H9 (cell line): Measurements from ENCODE around the gene UNCX. TPM values are rescaled to one million over a fixed set of nuclear protein-coding genes. Genes with fewer than 3 reads are reported as not detected.

Experiments
- DNase-seq: peaks from one replicate; pipeline ENCODE4 v3.0.0-alpha.2; 2017
- H2AFZ ChIP-seq: one replicate; pipeline ENCODE4 v1.6.1; 2013; ENCODE audit warnings: mild to moderate bottlenecking, low read length, control low read depth, moderate library complexity
- H2AK5ac ChIP-seq: 2 replicates; pipeline ENCODE4 v1.6.1; 2013; ENCODE audit warnings: low read length, control low read depth, mixed read lengths; ENCODE audit not compliant: insufficient read length
- H2BK120ac ChIP-seq: one replicate; pipeline ENCODE4 v1.6.1; 2013; ENCODE audit warnings: low read depth, mild to moderate bottlenecking, low read length, control low read depth, inconsistent platforms; ENCODE audit not compliant: poor library complexity, severe bottlenecking
- H2BK12ac ChIP-seq: 2 replicates; pipeline ENCODE4 v1.6.1; 2013; ENCODE audit warnings: low read length, control low read depth, mixed read lengths, low read depth; ENCODE audit not compliant: insufficient read length
- H2BK15ac ChIP-seq: 2 replicates; pipeline ENCODE4 v1.6.1; 2013; ENCODE audit warnings: low read depth, low read length, control low read depth
- H2BK20ac ChIP-seq: one replicate; pipeline ENCODE4 v1.6.1; 2013; ENCODE audit warnings: low read depth, mild to moderate bottlenecking, low read length, control low read depth, inconsistent platforms; ENCODE audit not compliant: poor library complexity, severe bottlenecking
- H2BK5ac ChIP-seq: 2 replicates; pipeline ENCODE4 v1.6.1; 2013; ENCODE audit warnings: low read length, control low read depth, mixed read lengths; ENCODE audit not compliant: insufficient read length
- H3K14ac ChIP-seq: 2 replicates; pipeline ENCODE4 v1.6.1; 2013; ENCODE audit warnings: low read length, control low read depth; ENCODE audit not compliant: insufficient read depth
- H3K18ac ChIP-seq: 2 replicates; pipeline ENCODE4 v1.6.1; 2013; ENCODE audit warnings: low read depth, mild to moderate bottlenecking, mixed read lengths, low read length, control low read depth; ENCODE audit not compliant: insufficient read length
- H3K23ac ChIP-seq: 2 replicates; pipeline ENCODE4 v1.6.1; 2013; ENCODE audit warnings: low read length, control low read depth, mixed read lengths, low read depth; ENCODE audit not compliant: insufficient read length
- H3K23me2 ChIP-seq: 2 replicates; pipeline ENCODE4 v1.6.1; 2013; ENCODE audit warnings: low read depth, mild to moderate bottlenecking, mixed read lengths, low read length, control low read depth; ENCODE audit not compliant: insufficient read length, poor library complexity, severe bottlenecking
- H3K27ac ChIP-seq: 2 replicates; pipeline ENCODE4 v1.5.1; 2013; ENCODE audit warnings: low read length, control low read depth, mixed read lengths, low read depth; ENCODE audit not compliant: insufficient read length
- H3K27me3 ChIP-seq: 2 replicates; pipeline ENCODE4 v1.6.1; 2013; ENCODE audit warnings: low read length, control low read depth, inconsistent platforms; ENCODE audit not compliant: insufficient read depth
- H3K4ac ChIP-seq: 2 replicates; pipeline ENCODE4 v1.6.1; 2013; ENCODE audit warnings: low read depth, mild to moderate bottlenecking, control low read depth, inconsistent platforms, low read length, moderate library complexity
- H3K4me1 ChIP-seq: 2 replicates; pipeline ENCODE4 v1.6.1; 2013; ENCODE audit warnings: low read length, control low read depth, inconsistent platforms; ENCODE audit not compliant: insufficient read depth
- H3K4me2 ChIP-seq: 2 replicates; pipeline ENCODE4 v1.6.1; 2013; ENCODE audit warnings: low read length, control low read depth, mixed read lengths; ENCODE audit not compliant: insufficient read length, insufficient read depth
- H3K56ac ChIP-seq: 2 replicates; pipeline ENCODE4 v1.6.1; 2013; ENCODE audit warnings: low read depth, mild to moderate bottlenecking, mixed read lengths, low read length, control low read depth; ENCODE audit not compliant: insufficient read length
- H3K79me1 ChIP-seq: 2 replicates; pipeline ENCODE4 v1.6.1; 2013; ENCODE audit warnings: low read depth, mild to moderate bottlenecking, moderate library complexity, low read length, control low read depth, inconsistent platforms; ENCODE audit not compliant: insufficient read depth, poor library complexity, severe bottlenecking
- H3K79me2 ChIP-seq: 2 replicates; pipeline ENCODE4 v1.6.1; 2013; ENCODE audit warnings: low read length, control low read depth, inconsistent platforms; ENCODE audit not compliant: insufficient read depth
- H3K9ac ChIP-seq: 2 replicates; pipeline ENCODE4 v1.6.1; 2013; ENCODE audit warnings: low read length, control low read depth, mixed read lengths; ENCODE audit not compliant: insufficient read length; ENCODE audit errors: extremely low read depth
- H3K9me3 ChIP-seq: one replicate; pipeline ENCODE4 v1.6.1; 2013; ENCODE audit warnings: low read depth, low read length, inconsistent platforms; ENCODE audit not compliant: control insufficient read depth
- H3T11ph ChIP-seq: one replicate; pipeline ENCODE4 v1.6.1; 2013; ENCODE audit warnings: mild to moderate bottlenecking, low read length, control low read depth, inconsistent platforms
- H4K20me1 ChIP-seq: one replicate; pipeline ENCODE4 v1.6.1; 2013; ENCODE audit not compliant: control insufficient read depth, insufficient read length, insufficient read depth
- H4K5ac ChIP-seq: 2 replicates; pipeline ENCODE4 v1.6.1; 2013; ENCODE audit warnings: low read depth, mild to moderate bottlenecking, mixed read lengths, low read length, control low read depth; ENCODE audit not compliant: insufficient read length
- H4K8ac ChIP-seq: replicated peaks from 2 replicates; pipeline ENCODE4 v1.6.1; 2013; ENCODE audit warnings: low read length, control low read depth, mixed read lengths, low read depth; ENCODE audit not compliant: insufficient read length
- H4K91ac ChIP-seq: 2 replicates; pipeline ENCODE4 v1.6.1; 2013; ENCODE audit warnings: low read depth, mild to moderate bottlenecking, moderate library complexity, mixed read lengths, low read length, control low read depth; ENCODE audit not compliant: insufficient read length
- H3K27ac Mint-ChIP-seq, 3 experiments: 2 replicates in 2 of 3; 3 replicates in 1 of 3; pipeline ENCODE4 v1.8.0; 2020 to 2021; ENCODE audit warnings: mixed read lengths in 3 of 3, mild to moderate bottlenecking in 1 of 3, moderate library complexity in 1 of 3
- H3K27me3 Mint-ChIP-seq: 2 replicates; pipeline ENCODE4 v1.8.0; 2021; ENCODE audit warnings: low read depth, mild to moderate bottlenecking, moderate library complexity, mixed read lengths
- H3K36me3 Mint-ChIP-seq, 3 experiments: 2 replicates in 2 of 3; 3 replicates in 1 of 3; pipeline ENCODE4 v1.8.0; 2020 to 2021; ENCODE audit warnings: low read depth in 3 of 3, mixed read lengths in 3 of 3; ENCODE audit not compliant: insufficient read depth in 1 of 3
- H3K4me1 Mint-ChIP-seq, 2 experiments: 2 replicates each; pipeline ENCODE4 v1.8.0; 2020; ENCODE audit warnings: mixed read lengths in 2 of 2
- H3K4me3 Mint-ChIP-seq, 2 experiments: 2 replicates in 1 of 2; 3 replicates in 1 of 2; pipeline ENCODE4 v1.8.0; 2020 to 2021; ENCODE audit warnings: mild to moderate bottlenecking in 2 of 2, mixed read lengths in 2 of 2, moderate library complexity in 1 of 2
- H3K9me3 Mint-ChIP-seq, 2 experiments: 2 replicates in 1 of 2; 3 replicates in 1 of 2; pipeline ENCODE4 v1.8.0; 2020; ENCODE audit warnings: mild to moderate bottlenecking in 2 of 2, mixed read lengths in 2 of 2, moderate library complexity in 1 of 2
- CTCF ChIP-seq: fragments of 200-600 bp; sonication (generic); conservative IDR thresholded peaks from 3 replicates; pipeline ENCODE4 v1.8.0; 2021; ENCODE audit warnings: antibody characterized with exemption, mild to moderate bottlenecking
- WGBS: extraction: QIAGEN DNeasy Blood & Tissue Kit; methylation state at CpG from one replicate; pipeline ENCODE4 v1.1.7; 2013; ENCODE audit warnings: missing lambda C conversion rate, low lambda C conversion rate, mixed read lengths; ENCODE audit not compliant: insufficient read length; ENCODE audit errors: extremely low coverage; 5-methylcytosine and 5-hydroxymethylcytosine counted together
- total RNA-seq: library from RNA; stranded (reverse); gene quantifications from 2 replicates; pipeline ENCODE4 v1.2.1, GENCODE V29; 2021

The UNCX gene
- total RNA-seq, 1 experiment from 2014 or later, result not detected

- H3K4ac ChIP-seq, result no peak overlapping the region
- no peak overlapping the region for H3K9ac ChIP-seq
- no peaks in the 10 kb centered on the region for H4K20me1 ChIP-seq
- H3K9me3 ChIP-seq, result no peaks in the 10 kb centered on the region
- H2BK120ac ChIP-seq, result no peak overlapping the region
- H2BK15ac ChIP-seq, result no peak overlapping the region
- no peaks in the 10 kb centered on the region for H3K23me2 ChIP-seq
- no peak overlapping the region for H3K27ac ChIP-seq
- H3K4me1 Mint-ChIP-seq, result peaks cover 6 to 36% of the 10 kb centered on the region in 2 experiments
- peak overlapping the region in 1 of 2 experiments; percentile 74; a peak in 2 of 5 replicates for H3K4me3 Mint-ChIP-seq
- H3K14ac ChIP-seq, result no peak overlapping the region
- no peaks in the 10 kb centered on the region for H3K4me1 ChIP-seq
- no peak overlapping the region for H4K5ac ChIP-seq
- H2AK5ac ChIP-seq, result no peak overlapping the region
- no peak overlapping the region for H3K27ac Mint-ChIP-seq
- H4K91ac ChIP-seq, result no peak overlapping the region
- H2BK12ac ChIP-seq, result no peak overlapping the region
- no peaks in the 10 kb centered on the region for H3K79me2 ChIP-seq
- no peak overlapping the region for H3K56ac ChIP-seq
- no peak for DNase-seq
- H4K8ac ChIP-seq, result no peak overlapping the region
- peaks cover 84% of the 10 kb centered on the region for H3K27me3 ChIP-seq
- H2AFZ ChIP-seq, result no peak overlapping the region
- TF ChIP-seq CTCF, result no peak
- H3K79me1 ChIP-seq, result no peaks in the 10 kb centered on the region
- H3K23ac ChIP-seq, result no peak overlapping the region
- H3K36me3 Mint-ChIP-seq, result no peaks in the 10 kb centered on the region; a peak in 2 of 7 replicates
- H2BK20ac ChIP-seq, result no peak overlapping the region
- no peak overlapping the region for H3T11ph ChIP-seq
- peaks cover 0 to 3% of the 10 kb centered on the region in 2 experiments; a peak in 3 of 5 replicates for H3K9me3 Mint-ChIP-seq
- no peak overlapping the region for H2BK5ac ChIP-seq
- WGBS, result no CpG with 5 or more reads among the region's 29 CpGs
- H3K18ac ChIP-seq, result no peak overlapping the region
- peaks cover 90% of the 10 kb centered on the region for H3K27me3 Mint-ChIP-seq
- H3K4me2 ChIP-seq, result no peak overlapping the region
These were observed 7.3 kb downstream of the UNCX start for GRCh38 chr7:1239803-1240516.
